T-helper 22 cell (primary cell): ENCODE results near the gene PMEPA1.

Experiments
- DNase-seq: peaks from one replicate; pipeline ENCODE4 v3.0.0-alpha.2; 2020; ENCODE audit warnings: low read depth

PMEPA1 gene

DNA sequence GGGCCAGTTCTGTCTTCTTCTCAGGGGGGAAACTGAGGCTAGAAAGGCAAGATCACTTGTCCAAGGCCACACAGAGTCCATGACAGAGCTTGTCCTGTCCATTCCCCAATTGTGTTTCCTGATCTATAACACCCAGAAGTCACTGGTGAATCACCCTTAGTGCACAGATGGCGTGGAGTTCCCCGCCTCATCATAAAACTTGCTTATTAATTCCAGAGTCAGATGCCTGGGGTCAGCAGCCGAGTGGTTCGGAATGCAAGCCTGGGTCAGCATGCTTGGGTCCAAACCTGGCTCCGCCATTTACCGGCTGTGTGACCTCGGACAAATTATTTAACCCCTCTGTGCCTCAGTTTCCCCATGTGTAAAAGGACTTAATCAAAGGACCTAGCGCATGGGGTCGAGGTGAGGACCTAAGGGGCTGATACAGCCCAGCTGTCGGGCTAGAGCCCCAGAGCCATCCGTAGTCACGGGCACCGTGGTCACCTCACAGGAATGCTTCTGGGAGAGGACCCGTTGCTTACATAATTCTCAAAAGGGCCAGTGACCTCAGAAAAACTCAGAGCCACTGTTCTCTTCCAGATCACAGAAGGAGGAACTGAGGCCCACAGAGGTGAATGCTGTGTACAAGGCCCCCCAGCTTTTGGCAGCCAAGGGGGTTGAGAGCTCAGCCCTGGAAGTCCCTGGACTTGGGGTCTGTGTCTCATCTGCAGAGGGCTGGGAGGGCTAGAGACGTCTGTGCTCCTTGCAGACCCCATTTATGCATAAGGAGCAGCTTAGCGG, 88.2 kb downstream of the PMEPA1 start:
- no peak for DNase-seq

DNA sequence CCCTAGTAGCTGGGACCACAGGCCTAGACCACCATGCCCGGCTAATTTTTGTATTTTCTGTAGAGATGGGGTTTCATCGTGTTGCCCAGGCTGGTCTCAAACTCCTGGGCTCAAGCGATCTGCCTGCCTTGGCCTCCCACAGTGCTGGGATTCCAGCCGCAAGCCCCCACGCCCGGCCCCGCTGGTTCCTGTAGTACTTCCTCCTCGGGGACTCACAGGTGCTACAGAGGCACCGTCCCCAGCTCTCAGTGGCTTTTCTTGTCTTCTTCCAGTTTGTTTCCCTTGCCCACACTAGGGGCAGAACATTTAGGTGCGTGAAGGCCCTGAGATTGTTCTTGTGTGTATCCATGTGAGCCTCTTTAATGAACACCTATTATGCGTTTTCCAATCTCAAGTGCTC, 88.8 kb downstream of the PMEPA1 start:
- no peak for DNase-seq

DNA sequence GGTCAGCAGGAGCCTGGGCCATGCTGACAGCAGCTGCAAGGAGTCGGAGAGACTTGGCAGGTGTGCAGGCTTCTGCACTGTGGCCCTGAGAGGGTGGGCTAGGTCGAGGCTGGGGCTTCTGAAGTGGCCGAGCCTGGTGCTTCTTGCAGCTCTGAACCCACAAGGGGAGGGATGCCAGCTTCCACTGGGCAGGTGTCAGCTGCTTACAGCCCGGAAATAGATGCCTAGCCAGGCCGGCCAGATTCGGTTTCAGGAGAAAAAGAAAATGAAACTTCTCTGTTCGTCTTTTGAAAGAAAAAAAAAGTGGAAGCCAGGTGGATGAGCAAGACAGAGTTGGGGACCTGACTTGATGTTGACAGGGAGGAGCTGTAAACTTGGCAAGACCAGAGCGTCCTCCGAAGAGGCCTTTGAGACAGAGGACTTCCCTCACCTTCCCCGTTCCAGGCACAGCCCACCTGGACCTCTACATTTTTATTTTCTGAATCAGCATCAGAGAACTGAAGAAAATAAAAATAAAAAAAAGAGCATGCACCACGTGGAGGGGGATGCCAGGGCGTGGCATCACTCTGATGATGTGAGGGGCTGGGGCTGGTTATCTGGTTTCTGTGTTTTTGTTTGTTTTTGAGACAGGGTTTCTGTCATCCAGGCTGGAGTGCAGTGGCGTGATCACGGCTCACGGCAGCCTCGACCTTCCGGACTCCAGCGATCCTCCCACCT, 89.4 kb downstream of the PMEPA1 start, which contains the start of gene ZBP1:
Gene ZBP1 (minus strand): TSS at position 153 of the 717 bp plus-strand sequence. CDS start 131 bp downstream, at position 22.
- no peak for DNase-seq

DNA sequence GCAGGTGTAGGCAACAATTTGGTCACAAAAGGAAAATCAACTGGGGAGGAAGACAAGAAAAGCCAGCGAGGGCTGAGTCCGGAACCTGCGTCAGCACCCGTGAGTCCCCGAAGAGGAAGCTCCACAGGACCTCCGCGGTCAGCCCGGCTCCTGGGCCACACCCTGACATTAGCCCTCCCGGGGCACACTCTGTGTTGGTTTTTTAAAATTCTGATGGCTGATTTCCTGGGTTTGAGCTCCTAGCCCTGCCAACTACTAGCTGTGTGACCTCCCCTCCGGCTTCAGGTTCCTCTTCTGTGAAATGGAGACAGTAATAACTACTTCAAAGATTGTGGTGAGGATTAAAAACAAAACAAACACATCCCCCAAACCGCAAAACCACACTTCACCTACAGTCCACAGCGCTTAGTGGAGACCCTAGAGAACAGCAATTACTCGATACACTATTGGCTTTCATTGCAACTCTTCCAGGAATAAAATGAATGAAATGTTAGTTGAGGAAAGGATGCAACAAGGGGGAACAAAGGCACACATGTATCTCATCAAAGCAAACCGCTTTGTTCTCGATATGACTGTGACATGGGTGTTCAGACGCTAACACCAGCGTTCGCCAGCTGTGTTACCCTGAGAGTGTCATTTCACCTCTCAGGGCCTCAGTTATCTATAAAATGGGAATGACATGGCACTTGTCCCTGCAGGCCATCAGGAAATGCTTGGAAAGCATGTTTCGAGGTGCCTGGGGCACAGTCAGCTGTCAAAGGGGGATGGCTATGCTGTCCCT, 90.6 kb downstream of the PMEPA1 start:
- DNase-seq = peak; percentile 61

DNA sequence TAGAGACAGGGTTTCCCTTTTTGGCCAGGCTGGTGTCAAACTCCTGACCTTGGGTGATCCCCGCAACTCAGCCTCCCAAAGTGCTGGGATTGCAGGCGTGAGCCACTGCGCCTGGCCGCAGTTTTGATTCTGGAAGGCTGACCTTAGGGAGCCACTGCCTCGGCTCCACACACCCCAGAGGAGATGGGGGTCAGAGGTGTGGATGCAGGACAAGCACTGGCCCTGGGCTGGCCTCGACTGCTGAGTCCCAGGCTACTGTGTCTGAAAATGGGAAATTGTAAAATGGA, 91.1 kb downstream of the PMEPA1 start:
- no peak for DNase-seq

DNA sequence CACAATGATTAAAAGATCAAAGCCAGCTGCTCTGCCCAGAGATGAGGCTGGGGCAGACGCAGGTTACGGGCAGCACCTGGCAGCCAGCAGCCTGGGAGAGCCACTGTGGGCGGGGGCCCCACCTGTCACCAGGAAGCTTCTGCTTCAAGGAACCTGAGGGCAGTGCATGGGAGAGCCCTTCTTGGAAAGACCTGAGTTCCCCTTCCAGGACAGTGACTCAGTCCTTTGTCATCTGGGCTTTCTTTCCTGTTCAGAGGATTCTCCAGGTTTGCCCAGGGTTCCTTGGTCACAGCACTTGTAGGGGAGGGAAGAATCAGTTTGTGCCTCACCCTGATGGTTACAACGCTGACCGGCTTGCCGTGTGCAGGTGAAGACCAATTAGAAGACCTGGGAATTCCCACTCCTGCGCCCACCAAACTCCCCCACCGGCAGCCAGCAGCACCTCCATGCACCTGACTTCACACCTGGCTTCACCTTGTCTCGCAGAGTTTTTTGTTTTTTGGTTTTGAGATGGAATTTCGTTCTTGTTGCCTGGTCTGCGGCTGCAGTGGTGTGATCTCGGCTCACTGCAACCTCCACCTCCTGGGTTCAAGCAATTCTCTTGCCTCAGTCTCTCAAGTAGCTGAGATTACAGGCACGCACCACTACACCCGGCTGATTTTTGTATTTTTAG, 91.6 kb downstream of the PMEPA1 start:
- DNase-seq = no peak

DNA sequence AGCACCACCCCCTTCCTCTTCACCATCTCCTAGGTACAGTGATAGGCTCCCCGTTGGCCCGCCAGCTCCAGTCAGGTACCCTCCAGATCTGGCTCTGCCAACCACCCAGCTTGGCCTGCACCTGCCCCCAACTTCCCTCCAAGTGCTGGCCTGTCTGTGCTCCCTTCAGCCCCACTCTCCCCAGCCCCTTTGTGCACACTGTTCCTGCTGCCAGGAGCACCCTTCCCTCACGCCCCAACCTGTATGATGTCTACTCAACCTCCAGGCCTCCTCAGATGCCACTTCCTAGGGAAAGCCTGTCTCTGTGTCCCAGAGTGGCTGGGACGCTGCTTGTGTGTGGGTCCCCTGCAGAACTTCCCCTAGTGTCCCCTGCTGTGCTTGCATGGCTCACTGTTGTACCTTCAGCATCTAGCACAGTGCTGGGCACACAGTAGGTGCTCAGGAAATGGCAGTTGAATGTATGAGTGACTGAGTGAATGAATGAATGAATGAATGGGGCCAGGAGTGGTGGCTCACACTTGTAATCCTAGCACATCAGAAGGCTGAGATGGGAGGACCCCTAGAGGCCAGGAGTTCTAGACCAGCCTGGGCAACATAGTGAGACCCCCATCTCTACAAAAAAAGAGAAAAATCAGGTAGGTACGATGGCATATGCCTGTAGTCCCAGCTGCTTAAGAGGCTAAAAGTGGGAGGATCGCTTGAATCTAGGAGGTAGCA, 92.6 kb downstream of the PMEPA1 start:
- DNase-seq = no peak

DNA sequence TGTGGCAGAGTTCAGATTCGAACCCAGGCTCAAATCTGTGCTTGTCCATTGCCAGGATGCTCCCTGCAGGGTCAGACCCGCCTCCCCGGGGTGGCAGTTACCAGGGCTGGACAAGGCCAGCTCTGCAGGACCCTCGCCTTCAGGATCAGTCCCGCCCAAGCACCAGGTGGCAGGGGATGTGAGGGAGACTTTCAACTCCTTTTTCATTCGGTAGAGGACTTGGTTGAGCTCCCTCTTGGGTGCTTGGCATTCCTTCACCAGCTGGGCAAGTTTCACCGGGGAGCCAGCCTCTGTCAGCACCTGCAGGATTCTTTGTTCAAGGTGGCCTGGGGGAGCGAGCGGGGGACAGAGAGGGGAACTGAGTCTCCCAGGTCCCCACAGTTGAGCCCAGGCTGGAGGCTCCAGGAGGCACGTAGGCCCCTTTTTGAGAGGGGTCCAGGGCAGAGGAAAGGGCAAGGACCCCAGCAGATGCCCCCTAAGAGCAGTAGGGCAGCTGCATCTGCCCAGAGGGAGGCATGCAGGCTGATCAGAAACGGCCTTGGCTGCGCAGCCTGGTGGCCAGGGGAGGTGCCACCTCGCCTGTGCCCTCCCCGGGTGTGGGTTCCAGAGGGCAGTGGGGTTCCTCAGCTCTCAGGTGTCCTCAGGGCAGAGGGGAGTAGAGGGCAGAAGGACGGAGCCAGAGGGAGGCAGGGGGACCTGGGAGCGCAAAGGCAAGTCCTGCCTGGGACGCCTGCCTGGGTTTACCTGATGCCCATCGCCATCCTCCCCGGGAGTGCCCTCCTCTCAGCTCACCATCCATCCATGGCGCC, 93.5 kb downstream of the PMEPA1 start:
- DNase-seq = no peak

DNA sequence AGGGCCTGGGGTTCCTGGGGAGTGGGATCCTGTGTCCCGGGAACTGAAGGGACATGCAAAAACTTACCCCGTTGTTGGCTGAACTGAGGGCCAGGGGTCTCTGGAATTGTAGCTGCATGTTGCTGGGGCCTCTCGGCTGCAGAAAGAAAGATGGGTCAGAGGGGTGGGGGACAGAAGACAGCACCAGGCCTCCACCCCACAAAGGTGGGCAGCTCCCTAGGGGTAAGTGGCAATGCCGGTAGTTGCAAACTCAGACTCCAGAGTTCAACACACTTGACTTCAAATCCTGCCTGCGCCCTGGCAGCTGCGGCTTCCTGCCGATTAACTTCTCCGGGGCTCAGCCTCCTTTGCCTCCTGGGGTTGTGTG, 94.4 kb downstream of the PMEPA1 start:
- DNase-seq = no peak

DNA sequence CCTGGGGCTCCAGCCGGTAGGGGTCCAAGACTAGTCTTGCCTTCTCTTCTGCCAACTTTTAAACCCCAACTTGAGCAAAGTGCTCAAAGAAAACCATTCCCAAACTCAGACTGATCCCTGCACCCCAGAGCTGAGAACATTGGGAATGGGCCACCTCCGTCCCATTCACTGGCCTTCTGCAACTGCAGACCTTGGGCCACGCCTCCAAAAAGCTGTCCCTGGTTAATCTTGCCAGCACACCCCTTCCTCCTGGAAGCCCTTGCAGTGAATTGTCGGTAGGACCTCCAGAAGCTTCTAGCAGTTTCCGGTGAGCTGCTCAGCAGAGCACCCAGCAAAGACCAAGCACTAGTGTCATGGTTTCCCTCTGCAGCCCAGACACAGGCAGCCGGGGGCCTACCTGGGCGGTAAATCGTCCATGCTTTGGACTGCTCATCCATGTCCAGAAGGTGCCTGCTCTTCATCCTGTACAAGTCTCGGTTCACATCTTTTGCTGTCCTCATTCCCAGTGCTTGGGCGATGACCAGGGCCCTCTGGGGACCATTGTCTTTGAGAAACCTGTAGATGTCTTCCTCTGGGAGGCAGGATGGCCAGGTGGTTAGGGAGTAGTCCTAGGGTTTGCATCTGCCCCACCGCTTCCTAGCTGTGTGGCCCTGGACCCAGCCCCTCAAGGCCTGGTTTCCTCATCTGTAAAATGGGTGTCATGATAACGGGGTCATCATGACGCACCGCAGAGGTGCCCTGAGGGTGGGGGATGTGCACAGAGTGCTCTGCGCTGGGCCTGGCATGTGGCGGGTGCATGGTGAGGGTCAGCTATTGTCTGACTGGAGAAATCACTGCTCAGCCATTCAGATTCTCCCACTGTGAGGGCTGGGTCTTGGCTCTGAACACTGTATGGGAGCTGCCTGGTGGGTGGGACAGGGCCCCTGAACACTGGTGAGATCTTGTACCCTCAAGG, 95.0 kb downstream of the PMEPA1 start:
- no peak for DNase-seq

DNA sequence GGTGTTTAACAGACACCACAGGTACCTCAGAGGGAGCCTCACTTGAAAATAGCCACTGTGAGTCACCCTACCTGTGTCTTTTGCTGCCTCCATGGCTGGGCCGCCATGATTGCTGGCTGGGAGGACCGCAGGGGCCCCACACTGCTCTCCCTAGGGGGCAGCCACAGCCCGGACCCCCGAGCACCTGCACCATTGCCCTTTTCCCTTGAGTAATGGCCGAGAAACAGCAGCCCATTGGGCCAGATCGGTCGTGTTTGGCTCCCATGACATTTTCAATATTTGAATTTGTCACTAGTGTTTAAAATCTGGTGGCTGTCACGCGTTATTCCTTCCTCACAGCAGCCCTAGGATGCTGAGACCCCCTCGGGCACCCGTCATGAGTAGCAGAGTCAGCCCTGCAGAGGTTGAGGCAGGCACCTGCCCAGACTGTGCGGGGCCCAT, 96.3 kb downstream of the PMEPA1 start:
- no peak for DNase-seq

DNA sequence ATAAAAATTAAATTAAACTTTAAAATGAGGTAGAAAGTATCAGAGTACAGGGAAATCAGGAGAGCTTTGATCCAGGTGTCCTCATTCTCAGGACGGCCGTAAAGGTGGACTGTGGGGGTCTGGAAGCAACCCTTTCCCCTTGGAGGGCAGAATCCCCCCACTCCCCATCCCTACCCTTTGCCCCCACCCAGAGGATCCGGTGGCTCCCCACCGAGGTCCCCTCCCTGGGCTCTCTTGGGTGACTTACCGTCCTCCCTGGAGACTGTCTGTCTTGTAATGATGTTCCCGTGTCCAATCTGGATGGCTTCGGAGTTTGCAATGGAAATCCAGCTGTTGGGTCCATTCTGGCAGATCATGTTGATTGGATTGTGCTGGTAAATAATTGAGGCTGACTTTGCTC, 96.9 kb downstream of the PMEPA1 start:
- no peak for DNase-seq

DNA sequence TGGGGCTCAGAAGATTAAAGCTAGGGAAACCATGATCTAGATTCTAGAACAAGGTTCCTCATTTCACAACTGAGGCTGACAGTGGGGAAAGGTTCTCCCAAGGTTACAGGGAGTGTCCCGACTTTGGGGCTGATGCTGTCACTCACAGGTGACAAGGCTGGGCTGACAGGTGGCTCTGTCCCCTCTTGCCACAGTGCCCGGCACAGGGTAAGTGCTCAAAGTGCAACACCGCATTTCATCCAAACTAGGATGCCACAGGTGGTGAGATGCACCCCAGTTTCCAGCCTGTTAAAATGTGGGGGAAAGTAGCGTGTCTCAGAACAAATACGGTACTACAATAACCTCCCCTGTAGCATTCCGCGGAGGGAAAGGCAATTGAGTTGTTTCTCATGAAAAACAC, 97.4 kb downstream of the PMEPA1 start:
- DNase-seq = no peak

DNA sequence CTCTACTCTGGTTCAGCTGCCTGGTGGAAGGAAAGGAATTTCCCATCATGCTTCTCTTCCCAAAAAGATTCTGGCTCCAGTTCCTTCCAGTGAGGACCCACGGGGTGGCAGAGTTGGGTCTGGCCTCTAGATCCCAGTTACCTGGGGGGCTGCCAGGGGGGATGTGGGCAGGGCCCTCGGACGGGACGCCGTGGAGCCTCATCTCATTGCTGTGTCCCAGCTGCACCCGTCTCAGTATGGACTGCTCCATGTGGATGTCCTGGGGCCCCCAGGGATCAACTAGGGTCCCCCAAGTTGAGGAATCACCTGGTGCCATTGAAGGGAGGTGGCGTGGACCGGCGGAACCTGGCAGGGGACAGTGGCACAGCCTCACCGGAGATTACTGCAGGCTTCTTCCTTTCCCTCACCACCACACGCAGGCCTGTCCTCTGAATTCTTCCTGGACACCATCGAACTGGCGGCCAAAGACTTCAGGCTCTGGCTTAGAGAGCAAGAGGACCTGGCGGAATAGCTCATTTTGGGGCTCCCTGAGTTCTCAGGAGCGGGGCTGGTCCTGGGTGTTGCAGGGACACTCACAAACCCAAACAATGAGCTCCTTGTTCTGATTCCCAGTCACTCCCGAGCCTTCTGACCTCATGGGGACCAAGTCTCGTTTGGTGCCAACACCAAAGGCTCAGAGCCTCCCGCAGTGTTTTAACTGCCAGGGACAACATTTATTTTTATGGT, 98.1 kb downstream of the PMEPA1 start:
- no peak for DNase-seq

DNA sequence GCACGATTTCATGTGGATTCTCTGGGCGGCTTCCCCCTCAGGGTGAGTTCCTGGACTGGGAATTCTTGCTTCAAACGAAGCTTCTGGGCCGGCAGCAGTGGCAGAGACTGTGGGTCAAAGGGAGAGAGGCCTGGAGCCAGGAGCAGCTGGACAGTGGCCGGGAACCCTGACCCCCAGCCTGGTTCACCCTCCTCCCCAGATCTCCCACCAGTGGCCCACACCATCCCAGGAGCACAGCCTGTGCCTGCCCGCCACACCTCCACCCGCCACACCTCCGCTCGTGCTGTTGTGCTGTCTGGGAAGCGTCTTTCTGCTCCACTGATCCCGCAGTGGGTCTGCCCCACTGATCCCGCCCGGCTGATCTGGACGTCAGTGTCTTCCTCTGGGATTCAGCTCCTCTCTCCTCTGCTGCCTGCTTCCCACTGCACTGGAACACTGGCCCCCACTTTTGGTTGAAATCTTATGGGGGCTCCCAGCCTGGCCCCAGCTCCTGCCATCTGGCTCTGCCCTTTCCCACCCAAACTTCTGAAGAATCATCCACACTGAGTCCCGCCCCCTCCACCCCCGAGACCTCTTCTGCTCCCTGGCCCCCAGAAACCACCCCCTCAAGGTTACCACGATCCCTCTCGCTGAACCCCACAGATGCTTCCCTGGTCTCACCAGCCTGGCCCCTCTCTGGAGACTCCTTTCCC, 99.4 kb downstream of the PMEPA1 start:
- no peak for DNase-seq

DNA sequence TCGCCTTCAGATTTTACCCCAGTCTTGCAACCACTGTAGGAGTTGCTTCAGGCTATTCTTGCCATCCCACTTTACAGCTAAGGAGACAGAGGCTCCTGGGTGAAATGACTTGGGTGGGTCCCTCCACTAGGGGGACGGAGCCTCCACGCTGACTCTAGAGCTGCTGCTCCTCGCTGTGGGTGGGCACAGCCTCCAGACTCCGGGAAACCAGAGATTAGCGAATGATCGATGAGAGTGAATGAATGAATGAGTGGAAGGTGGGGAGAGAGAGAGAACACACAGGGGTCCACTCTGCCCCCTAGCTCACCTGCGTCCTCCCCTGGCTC, 100.0 kb downstream of the PMEPA1 start:
- no peak for DNase-seq

DNA sequence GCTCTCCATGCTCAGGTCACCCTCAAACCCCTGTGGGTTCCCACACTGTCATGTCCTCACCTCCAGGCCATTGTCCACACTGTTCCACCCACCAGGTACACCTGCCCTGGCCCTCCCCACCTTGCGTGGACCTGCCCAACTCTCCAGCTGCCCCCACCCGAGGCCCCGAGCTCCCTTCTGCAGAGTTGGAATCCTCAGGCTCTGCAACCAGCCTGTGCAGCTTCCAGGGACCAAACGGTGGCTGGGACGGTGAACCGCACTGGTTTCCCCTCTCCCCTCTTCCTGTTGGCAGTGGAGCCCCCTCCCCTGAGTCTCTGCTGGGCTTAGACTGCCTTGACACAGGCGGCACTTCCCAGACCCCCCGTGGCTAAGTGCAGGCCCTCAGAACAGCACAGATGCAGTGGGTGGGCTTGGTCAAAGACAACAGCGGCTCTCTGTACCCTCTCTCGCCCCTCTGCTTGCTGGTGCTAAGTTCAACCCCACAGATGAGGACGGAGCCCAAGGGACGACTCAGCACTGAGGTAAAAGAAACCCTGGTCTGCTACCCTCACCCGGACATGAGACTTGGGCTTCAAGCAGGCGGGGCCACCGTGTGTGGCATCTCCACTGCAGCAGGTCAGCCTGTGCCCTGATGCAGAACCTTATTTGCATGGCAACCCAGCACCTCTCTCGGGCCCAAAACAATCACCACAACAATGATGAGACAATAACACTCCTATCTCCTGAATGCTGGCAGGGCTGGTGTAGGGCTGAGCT, 100.6 kb downstream of the PMEPA1 start:
- no peak for DNase-seq

DNA sequence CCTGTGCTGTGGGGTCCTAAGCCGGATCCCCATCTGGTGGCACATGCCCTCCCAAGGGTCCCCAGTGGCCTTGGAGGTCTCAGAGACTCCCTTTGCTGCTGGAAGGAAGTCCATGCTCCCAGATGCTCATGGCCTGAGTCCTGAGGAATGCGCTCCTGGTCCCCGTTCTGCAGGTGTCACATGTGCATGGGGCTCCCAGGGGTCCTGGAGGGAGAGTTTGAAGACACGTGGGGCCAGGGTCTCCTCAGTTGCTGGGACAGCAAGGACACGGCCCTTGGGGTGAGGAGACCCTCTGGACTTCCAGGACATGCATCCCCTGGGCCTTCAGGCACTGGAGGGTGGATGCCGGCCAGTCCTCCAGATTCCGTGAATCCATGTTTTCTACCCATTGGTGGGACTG, 101.3 kb downstream of the PMEPA1 start:
- DNase-seq = no peak
